H1 (cell line): Measurements from ENCODE around the gene ARHGEF10L. TPM values are rescaled to one million over a fixed set of nuclear protein-coding genes. Genes with fewer than 3 reads are reported as not detected.

ENCODE experiments used
- CTCF ChIA-PET: fragments of 300-600 bp; sonication (Branson Sonifier 250); formaldehyde crosslinking; loops from one replicate; lab custom pipeline; 2021; ENCODE audit not compliant: partially characterized antibody; lab: Charles Lee
- POLR2A ChIA-PET: fragments of 300-600 bp; sonication (Branson Sonifier 250); formaldehyde crosslinking; loops from one replicate; lab custom pipeline; 2021; ENCODE audit warnings: inconsistent platforms; ENCODE audit not compliant: partially characterized antibody; lab: Charles Lee
- DNase-seq, 2 experiments: peaks; one replicate each; pipeline versions ENCODE4 v3.0.0 to v3.0.0-alpha.2; 2010 to 2022; ENCODE audit warnings: low spot score in 2 of 2, low read depth in 1 of 2, mixed read lengths in 1 of 2
- FAIRE-seq: peaks from 2 replicates; lab custom pipeline; 2011; peaks lifted over from hg19 to GRCh38; lab: Jason Lieb, UNC
- H2AFZ ChIP-seq: 2 replicates; pipeline ENCODE4 v1.8.1; 2012; ENCODE audit warnings: low read length, inconsistent platforms
- H2AK5ac ChIP-seq: 2 replicates; pipeline ENCODE4 v1.6.1; 2013; ENCODE audit warnings: low read depth, low read length
- H2BK120ac ChIP-seq: replicated peaks from 2 replicates; pipeline ENCODE3; 2013; ENCODE audit warnings: low read depth, low read length, inconsistent platforms
- H2BK12ac ChIP-seq: 2 replicates; pipeline ENCODE4 v1.6.1; 2013; ENCODE audit warnings: low read depth, low read length
- H2BK15ac ChIP-seq: 2 replicates; pipeline ENCODE4 v1.6.1; 2013; ENCODE audit warnings: low read length
- H2BK20ac ChIP-seq: 2 replicates; pipeline ENCODE4 v1.6.1; 2013; ENCODE audit warnings: low read length
- H2BK5ac ChIP-seq: 2 replicates; pipeline ENCODE4 v1.6.1; 2013; ENCODE audit warnings: low read depth, low read length
- H3K14ac ChIP-seq: 2 replicates; pipeline ENCODE4 v1.6.1; 2013; ENCODE audit warnings: inconsistent platforms; ENCODE audit not compliant: insufficient read length
- H3K18ac ChIP-seq: 2 replicates; pipeline ENCODE4 v1.6.1; 2013; ENCODE audit warnings: low read length; ENCODE audit errors: extremely low read depth
- H3K23ac ChIP-seq: 2 replicates; pipeline ENCODE4 v1.6.1; 2013; ENCODE audit warnings: inconsistent platforms; ENCODE audit not compliant: insufficient read length
- H3K23me2 ChIP-seq: 2 replicates; pipeline ENCODE4 v1.6.1; 2013; ENCODE audit warnings: low read depth, low read length
- H3K27ac ChIP-seq: 2 replicates; pipeline ENCODE4 v1.6.1; 2011; ENCODE audit warnings: low read depth, low read length, inconsistent platforms
- H3K27me3 ChIP-seq, 4 experiments: replicated peaks in 1 of 4; 1 replicate in 1 of 4; 2 replicates in 3 of 4; pipeline versions ENCODE4 v1.6.1 to v1.8.1; 2011 to 2013; ENCODE audit warnings: low read length in 3 of 4, mild to moderate bottlenecking in 3 of 4, inconsistent platforms in 2 of 4, mixed read lengths in 2 of 4, moderate library complexity in 1 of 4; ENCODE audit not compliant: control insufficient read depth in 3 of 4, insufficient read depth in 3 of 4; ENCODE audit errors: extremely low read depth in 1 of 4
- H3K36me3 ChIP-seq, 4 experiments: 2 replicates each; pipeline versions ENCODE4 v1.6.1 to v1.8.1; 2011 to 2013; ENCODE audit warnings: mild to moderate bottlenecking in 4 of 4, low read length in 3 of 4, moderate library complexity in 2 of 4, control low read depth in 1 of 4, inconsistent platforms in 1 of 4; ENCODE audit not compliant: insufficient read depth in 4 of 4, control insufficient read depth in 2 of 4
- H3K4ac ChIP-seq: replicated peaks from 2 replicates; pipeline ENCODE3; 2013; ENCODE audit warnings: low read length, low read depth, mixed read lengths, inconsistent platforms; ENCODE audit not compliant: insufficient read length
- H3K4me1 ChIP-seq, 4 experiments: replicated peaks in 1 of 4; 1 replicate in 1 of 4; 2 replicates in 3 of 4; pipeline versions ENCODE4 v1.6.1 to v1.8.1; 2011 to 2013; ENCODE audit warnings: low read length in 3 of 4, inconsistent platforms in 2 of 4, mixed read lengths in 1 of 4; ENCODE audit not compliant: insufficient read depth in 4 of 4, control insufficient read depth in 3 of 4
- H3K4me2 ChIP-seq, 2 experiments: 2 replicates each; pipeline versions ENCODE4 v1.6.1 to v1.8.1; 2011 to 2013; ENCODE audit warnings: low read depth in 2 of 2, low read length in 2 of 2, control low read depth in 1 of 2, inconsistent platforms in 1 of 2, mild to moderate bottlenecking in 1 of 2; ENCODE audit not compliant: insufficient read depth in 1 of 2
- H3K4me3 ChIP-seq, 4 experiments: fragments of 200-600, 300-600 bp in 1 of 4; sonication (generic), shearing (Covaris generic), sonication (Bioruptor Twin) in 1 of 4; 2 replicates each; pipeline versions ENCODE4 v1.5.1 to v1.8.1; 2011 to 2016; ENCODE audit warnings: low read length in 4 of 4, low read depth in 3 of 4, control low read depth in 2 of 4, inconsistent platforms in 2 of 4, mild to moderate bottlenecking in 2 of 4, mixed read lengths in 1 of 4, moderate library complexity in 1 of 4; ENCODE audit not compliant: insufficient read depth in 2 of 4; ENCODE audit errors: extremely low read depth in 1 of 4
- H3K56ac ChIP-seq: replicated peaks from 2 replicates; pipeline ENCODE3; 2013; ENCODE audit warnings: low read depth, mild to moderate bottlenecking, mixed read lengths, low read length, inconsistent platforms; ENCODE audit not compliant: insufficient read length
- H3K79me1 ChIP-seq: 2 replicates; pipeline ENCODE4 v1.6.1; 2013; ENCODE audit warnings: low read depth, low read length, control low read depth
- H3K79me2 ChIP-seq, 2 experiments: 2 replicates each; pipeline versions ENCODE4 v1.6.1 to v1.8.1; 2012 to 2013; ENCODE audit warnings: low read length in 2 of 2, mild to moderate bottlenecking in 2 of 2, inconsistent platforms in 1 of 2; ENCODE audit not compliant: insufficient read depth in 2 of 2, control insufficient read depth in 1 of 2
- H3K9ac ChIP-seq, 4 experiments: replicated peaks in 1 of 4; 1 replicate in 1 of 4; 2 replicates in 3 of 4; pipeline versions ENCODE4 v1.6.1 to v1.8.1; 2011 to 2013; ENCODE audit warnings: low read depth in 3 of 4, low read length in 3 of 4, control low read depth in 2 of 4, mild to moderate bottlenecking in 2 of 4, moderate library complexity in 2 of 4, inconsistent platforms in 1 of 4; ENCODE audit errors: extremely low read depth in 1 of 4
- H3K9me3 ChIP-seq, 2 experiments: 2 replicates each; pipeline versions ENCODE4 v1.6.1 to v1.8.1; 2012 to 2013; ENCODE audit warnings: mild to moderate bottlenecking in 2 of 2, moderate library complexity in 2 of 2, control low read depth in 1 of 2, inconsistent platforms in 1 of 2, low read depth in 1 of 2, low read length in 1 of 2, mixed read lengths in 1 of 2; ENCODE audit not compliant: insufficient read depth in 2 of 2
- H4K20me1 ChIP-seq, 2 experiments: replicated peaks in 1 of 2; 2 replicates each; pipeline versions ENCODE3 to v1.8.1; 2011 to 2013; ENCODE audit warnings: inconsistent platforms in 2 of 2, low read length in 2 of 2, mild to moderate bottlenecking in 1 of 2; ENCODE audit not compliant: insufficient read depth in 2 of 2, control insufficient read depth in 1 of 2
- H4K5ac ChIP-seq: 2 replicates; pipeline ENCODE4 v1.6.1; 2013; ENCODE audit warnings: low read length, low read depth, mixed read lengths, inconsistent platforms; ENCODE audit not compliant: insufficient read length
- H4K8ac ChIP-seq: 2 replicates; pipeline ENCODE4 v1.8.0; 2013; ENCODE audit warnings: mild to moderate bottlenecking, moderate library complexity, low read length, inconsistent platforms; ENCODE audit not compliant: insufficient read depth; ENCODE audit errors: extremely low read depth
- H4K91ac ChIP-seq: replicated peaks from 2 replicates; pipeline ENCODE3; 2013; ENCODE audit warnings: low read length, mixed read lengths, inconsistent platforms; ENCODE audit not compliant: insufficient read length
- ATF3 ChIP-seq: IDR thresholded peaks from 2 replicates; pipeline ENCODE4 v1.6.1; 2011; ENCODE audit warnings: low read depth, mild to moderate bottlenecking, low read length; ENCODE audit not compliant: insufficient read depth
- BACH1 ChIP-seq: IDR thresholded peaks from 2 replicates; pipeline ENCODE4 v1.6.1; 2012; ENCODE audit warnings: low read length, improper control_type of control experiment
- CBX5 ChIP-seq: fragments of 300-800, 300-1000 bp; sonication (generic); IDR thresholded peaks from 2 replicates; pipeline ENCODE4 v1.7.1; 2016; ENCODE audit warnings: antibody characterized with exemption, low read length, low read depth
- CEBPB ChIP-seq: IDR thresholded peaks from 2 replicates; pipeline ENCODE4 v1.6.1; 2012; ENCODE audit warnings: low read depth, low read length
- E2F6 ChIP-seq: IDR thresholded peaks from 2 replicates; pipeline ENCODE4 v1.6.1; 2012; ENCODE audit warnings: inconsistent platforms
- KDM5A ChIP-seq: fragments of 200-600 bp; IDR thresholded peaks from 2 replicates; pipeline ENCODE4 v1.7.1; 2012; ENCODE audit warnings: mild to moderate bottlenecking, low read length, inconsistent platforms, mixed read lengths
- MAX ChIP-seq: IDR thresholded peaks from 2 replicates; pipeline ENCODE4 v1.6.1; 2012; ENCODE audit warnings: inconsistent platforms
- PHF8 ChIP-seq: fragments of 200-600 bp; sonication (generic); conservative IDR thresholded peaks from 2 replicates; pipeline ENCODE4 v1.7.1; 2012; ENCODE audit warnings: low read depth, mild to moderate bottlenecking, inconsistent platforms, low read length, moderate library complexity
- SAP30 ChIP-seq: fragments of 300-600 bp; sonication (generic); IDR thresholded peaks from 2 replicates; pipeline ENCODE4 v1.7.1; 2012; ENCODE audit warnings: low read length, moderate library complexity, mild to moderate bottlenecking, inconsistent platforms; ENCODE audit not compliant: insufficient read depth, insufficient replicate concordance
- SIN3A ChIP-seq, 2 experiments: IDR thresholded peaks in 1 of 2; conservative IDR thresholded peaks in 1 of 2; 2 replicates each; pipeline ENCODE4 v1.6.1; 2011 to 2012; ENCODE audit warnings: low read length in 2 of 2, improper control_type of control experiment in 1 of 2, low read depth in 1 of 2, mild to moderate bottlenecking in 1 of 2
- WGBS, 2 experiments: shearing (Covaris generic) in 1 of 2; methylation state at CpG; one replicate each; pipeline versions ENCODE4 v1.1.6 to v1.1.7; 2013 to 2015; ENCODE audit warnings: low lambda C conversion rate in 2 of 2, mixed read lengths in 2 of 2, inconsistent platforms in 1 of 2, low coverage in 1 of 2, missing lambda C conversion rate in 1 of 2; ENCODE audit not compliant: insufficient replicate concordance in 2 of 2, insufficient coverage in 1 of 2, insufficient read length in 1 of 2; ENCODE audit errors: extremely low coverage in 1 of 2, missing lambda C conversion rate in 1 of 2; 5-methylcytosine and 5-hydroxymethylcytosine counted together
- polyA plus RNA-seq, 7 experiments: library from polyadenylated mRNA; depleted of rRNA in 3 of 7; stranded (reverse) in 5 of 7; unstranded in 2 of 7; fragments of >200 nt in 5 of 7; fragments of 200-250 nt in 2 of 7; gene quantifications; 1 replicate in 5 of 7; 2 replicates in 1 of 7; 4 replicates in 1 of 7; pipeline versions ENCODE4 v1.2.1 to v1.2.3, GENCODE V29; 2011 to 2013; ENCODE audit warnings: missing spikeins in 2 of 7, mixed read lengths in 2 of 7
- total RNA-seq: library from RNA; stranded (reverse); fragmentation: NEBNext Ultra II Directional; extraction: Animal tissue kit (Norgen Biotek cat#: 25700); gene quantifications from 2 replicates; pipeline ENCODE4 v1.2.1, GENCODE V29; 2021

Gene ARHGEF10L
- total and polyA plus RNA-seq, 2 of the 8 experiments (the other 6 are each of a cell fraction or from before 2014, with no cell fraction given): 33.6 to 39.6 TPM

GRCh38 chr1:17582124-17582774, 42.8 kb downstream of the ARHGEF10L start:
- Histone ChIP-seq H3K9ac (no peak overlapping the region), H3K79me2 (peaks cover 0 to 30% of the 10 kb centered on the region in 2 experiments; a peak in 2 of 4 replicates), H3K4ac (no peak overlapping the region), H2BK12ac (no peak overlapping the region), H3K4me2 (no peak overlapping the region), H3K4me1 (peaks cover 9 to 38% (median 23%) of the 10 kb centered on the region in 4 experiments), H3K36me3 (peaks cover 0 to 4% (median 0%) of the 10 kb centered on the region in 4 experiments; a peak in 1 of 8 replicates), H3K14ac (no peak overlapping the region), H4K91ac (no peak overlapping the region), H2BK20ac (no peak overlapping the region), H3K27ac (no peak overlapping the region), H3K23ac (no peak overlapping the region), H2BK15ac (no peak overlapping the region), H3K4me3 (no peak overlapping the region), H4K8ac (no peak overlapping the region), H4K20me1 (peaks cover 2 to 5% of the 10 kb centered on the region in 2 experiments), H3K9me3 (no peaks in the 10 kb centered on the region), H4K5ac (no peak overlapping the region), H2BK5ac (peak overlapping the region; percentile 55), H3K18ac (no peak overlapping the region), H3K79me1 (peaks cover 16% of the 10 kb centered on the region), H2AK5ac (no peak overlapping the region), H3K23me2 (no peaks in the 10 kb centered on the region), H2BK120ac (no peak overlapping the region), H3K27me3 (no peaks in the 10 kb centered on the region), H2AFZ (no peak overlapping the region), H3K56ac (no peak overlapping the region)
- FAIRE-seq: no peak
- DNase-seq: no peak
- WGBS, 2 experiments: 70% methylated on average over 11 of the region's 11 CpGs; no CpG with 5 or more reads in 1 of the 2 experiments
- ChIA-PET POLR2A (interaction anchor here (0.6 to 1.1 kb wide), 5 partner anchors 10 to 153 kb away, joined by 3 to 9 read pairs (median 3); no protein-coding TSS in a partner anchor), CTCF (interaction anchor here (0.5 to 86.2 kb wide), 8 partner anchors 10 to 201 kb away, joined by 3 to 1640 read pairs (median 4); no protein-coding TSS in a partner anchor)
- TF ChIP-seq KDM5A (no peak), CEBPB (no peak), PHF8 (no peak), ATF3 (no peak), SIN3A (conservative IDR thresholded peaks at IDR 0.05 in 1 of 2, IDR thresholded peaks at IDR 0.05 in 1 of 2; ENCODE audit: low read depth in 1 of 2, low read length in 2 of 2) (no peak), CBX5 (no peak), E2F6 (no peak), SAP30 (no peak), MAX (no peak), BACH1 (no peak)
